ENCODE data around the gene DHRS2. TPM values are rescaled to one million over a fixed set of nuclear protein-coding genes. Genes with fewer than 3 reads are reported as not detected.

DHRS2 gene
- polyA plus RNA-seq, 1 of the 3 experiments (the other 2 are of a cell fraction): 1.2 TPM

- H3K9ac ChIP-seq: no peak overlapping the region
- no peaks in the 10 kb centered on the region for H4K20me1 ChIP-seq (ENCODE audit: insufficient read depth)
- TF ChIP-seq RAD21 (IDR thresholded peaks at IDR 0.05; ENCODE audit: low read length) (no peak), SIN3A (IDR thresholded peaks at IDR 0.05; ENCODE audit: borderline replicate concordance, low read depth, low read length) (no peak), MAX (IDR thresholded peaks at IDR 0.05; ENCODE audit: low read depth) (no peak), TCF12 (IDR thresholded peaks at IDR 0.05) (no peak), ZBTB33 (IDR thresholded peaks at IDR 0.05; ENCODE audit: borderline replicate concordance, low read depth) (no peak), EP300 (IDR thresholded peaks at IDR 0.05; ENCODE audit: borderline replicate concordance in 1 of 2, low read depth in 1 of 2, low read length in 1 of 2) (no peak), TAF1 (IDR thresholded peaks at IDR 0.05; ENCODE audit: borderline replicate concordance, low read depth, low read length) (no peak), ELF1 (IDR thresholded peaks at IDR 0.05) (no peak), RCOR1 (IDR thresholded peaks at IDR 0.05; ENCODE audit: low read length) (no peak), YY1 (IDR thresholded peaks at IDR 0.05; ENCODE audit: low read depth) (no peak), MEF2A (IDR thresholded peaks at IDR 0.05; ENCODE audit: borderline replicate concordance, low read depth) (no peak), POLR2AphosphoS5 (IDR thresholded peaks at IDR 0.05; ENCODE audit: low read depth, low read length) (no peak)
- TF ChIP-seq, protein P1, sequence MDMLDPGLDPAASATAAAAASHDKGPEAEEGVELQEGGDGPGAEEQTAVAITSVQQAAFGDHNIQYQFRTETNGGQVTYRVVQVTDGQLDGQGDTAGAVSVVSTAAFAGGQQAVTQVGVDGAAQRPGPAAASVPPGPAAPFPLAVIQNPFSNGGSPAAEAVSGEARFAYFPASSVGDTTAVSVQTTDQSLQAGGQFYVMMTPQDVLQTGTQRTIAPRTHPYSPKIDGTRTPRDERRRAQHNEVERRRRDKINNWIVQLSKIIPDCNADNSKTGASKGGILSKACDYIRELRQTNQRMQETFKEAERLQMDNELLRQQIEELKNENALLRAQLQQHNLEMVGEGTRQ (IDR thresholded peaks at IDR 0.05; ENCODE audit: borderline replicate concordance, low read depth, low read length): no peak
- TF ChIP-seq, protein P2, sequence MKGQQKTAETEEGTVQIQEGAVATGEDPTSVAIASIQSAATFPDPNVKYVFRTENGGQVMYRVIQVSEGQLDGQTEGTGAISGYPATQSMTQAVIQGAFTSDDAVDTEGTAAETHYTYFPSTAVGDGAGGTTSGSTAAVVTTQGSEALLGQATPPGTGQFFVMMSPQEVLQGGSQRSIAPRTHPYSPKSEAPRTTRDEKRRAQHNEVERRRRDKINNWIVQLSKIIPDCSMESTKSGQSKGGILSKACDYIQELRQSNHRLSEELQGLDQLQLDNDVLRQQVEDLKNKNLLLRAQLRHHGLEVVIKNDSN (IDR thresholded peaks at IDR 0.05; ENCODE audit: borderline replicate concordance, low read depth): no peak
- TF ChIP-seq, protein P3, sequence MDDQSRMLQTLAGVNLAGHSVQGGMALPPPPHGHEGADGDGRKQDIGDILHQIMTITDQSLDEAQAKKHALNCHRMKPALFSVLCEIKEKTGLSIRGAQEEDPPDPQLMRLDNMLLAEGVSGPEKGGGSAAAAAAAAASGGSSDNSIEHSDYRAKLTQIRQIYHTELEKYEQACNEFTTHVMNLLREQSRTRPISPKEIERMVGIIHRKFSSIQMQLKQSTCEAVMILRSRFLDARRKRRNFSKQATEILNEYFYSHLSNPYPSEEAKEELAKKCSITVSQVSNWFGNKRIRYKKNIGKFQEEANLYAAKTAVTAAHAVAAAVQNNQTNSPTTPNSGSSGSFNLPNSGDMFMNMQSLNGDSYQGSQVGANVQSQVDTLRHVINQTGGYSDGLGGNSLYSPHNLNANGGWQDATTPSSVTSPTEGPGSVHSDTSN (IDR thresholded peaks at IDR 0.05): no peak
- H3K36me3 ChIP-seq (replicated peaks in 1 of 2; ENCODE audit: control insufficient read depth in 1 of 2, insufficient read depth in 2 of 2, low read length in 1 of 2): no peaks in the 10 kb centered on the region
- 14% methylated on average over 4 of the region's 5 CpGs for WGBS (ENCODE audit: low lambda C conversion rate)
- no peak overlapping the region for H3K4me2 ChIP-seq
- no peak for DNase-seq
- ChIA-PET CTCF (no interaction called here), POLR2A (interaction anchor here (0.6 kb wide), 1 partner anchor 293 kb away, joined by 3 read pairs; no protein-coding TSS in a partner anchor)
- H3K27me3 ChIP-seq (ENCODE audit: insufficient read depth): no peaks in the 10 kb centered on the region; the same call in 1 of the 2 replicates
- H3F3A ChIP-seq (replicated peaks; ENCODE audit: insufficient read depth): no peaks in the 10 kb centered on the region
- H3K4me1 ChIP-seq (ENCODE audit: control insufficient read depth in 1 of 2, insufficient read depth in 2 of 2, low read depth in 1 of 2, low read length in 1 of 2): no peaks in the 10 kb centered on the region; a peak in 1 of 4 replicates
- no peak overlapping the region for H3K27ac ChIP-seq (ENCODE audit: low read depth in 2 of 2, low read length in 1 of 2)
- no peaks in the 10 kb centered on the region for H3K79me2 ChIP-seq (ENCODE audit: insufficient read depth)
- H3K9me3 ChIP-seq: no peaks in the 10 kb centered on the region
- H3K9me2 ChIP-seq: no peaks in the 10 kb centered on the region
- no peak overlapping the region for H2AFZ ChIP-seq (ENCODE audit: low read depth)
- H3K4me3 ChIP-seq (ENCODE audit: low read depth in 2 of 2, low read length in 1 of 2): no peak overlapping the region
Measured at GRCh38 chr14:23663711-23664110, 27.5 kb downstream of the DHRS2 start.

All from SK-N-SH (cell line).